Uterus (tissue), 4 donors: ENCODE data around the gene ZBTB46. TPM values are rescaled to one million over a fixed set of nuclear protein-coding genes. Genes with fewer than 3 reads are reported as not detected.

ENCODE experiments used
- DNase-seq, 2 donors: peaks; one replicate each; pipeline ENCODE4 v3.0.0-alpha.2; 2019 to 2020
- H3K27ac ChIP-seq, 2 donors: fragments of 200-600 bp; sonication (generic); 1 replicate in 1 of 2; 2 replicates in 1 of 2; pipeline ENCODE4 v1.5.1; 2016 to 2018
- H3K27me3 ChIP-seq, 2 donors: fragments of 200-600 bp; sonication (generic); one replicate each; pipeline ENCODE4 v1.5.1; 2018 to 2019; ENCODE audit warnings: control low read depth in 1 of 2
- H3K36me3 ChIP-seq, 2 donors: fragments of 200-600 bp; sonication (generic); one replicate each; pipeline ENCODE4 v1.5.1; 2019; ENCODE audit warnings: control low read depth in 1 of 2
- H3K4me1 ChIP-seq, 2 donors: fragments of 200-600 bp; sonication (generic); one replicate each; pipeline ENCODE4 v1.5.1; 2018 to 2019; ENCODE audit warnings: control low read depth in 1 of 2
- H3K4me3 ChIP-seq, 2 donors: fragments of 200-600 bp; sonication (generic); 1 replicate in 1 of 2; 2 replicates in 1 of 2; pipeline ENCODE4 v1.5.1; 2018 to 2019; ENCODE audit warnings: mild to moderate bottlenecking in 1 of 2
- H3K9me3 ChIP-seq, 2 donors: fragments of 200-600 bp; sonication (generic); one replicate each; pipeline ENCODE4 v1.5.1; 2019; ENCODE audit warnings: control low read depth in 1 of 2
- CTCF ChIP-seq, 4 experiments: fragments of 200-600 bp in 2 of 4; fragments of 450-650 bp in 2 of 4; sonication (generic) in 2 of 4; IDR thresholded peaks; one replicate each; pipeline ENCODE4 v1.5.1; 2016 to 2019; ENCODE audit warnings: antibody characterized with exemption in 4 of 4, mild to moderate bottlenecking in 2 of 4, moderate library complexity in 1 of 4
- POLR2A ChIP-seq, 2 donors: fragments of 450-650 bp; IDR thresholded peaks; one replicate each; pipeline ENCODE4 v1.6.1; 2016; ENCODE audit warnings: antibody characterized with exemption in 2 of 2, mild to moderate bottlenecking in 1 of 2, moderate library complexity in 1 of 2
- intact Hi-C: fragments of 100-400 bp; cut with DNase I; formaldehyde crosslinking; loops from one replicate; pipeline ENCODE4 v1.15.1; 2023; ENCODE audit warnings: low total_unique reads
- total RNA-seq, 4 donors: library from RNA; depleted of rRNA in 3 of 4; stranded (reverse); fragments of >200 nt in 3 of 4; gene quantifications; one replicate each; pipeline versions ENCODE4 v1.1.0 to v1.2.4, GENCODE V29; 2014 to 2023
- donor health status: DM: yes; HTN: yes; CAD: no.

The ZBTB46 gene
- total RNA-seq, 4 donors from 2014 or later, result 5.0 to 62.8 (median 38.8) TPM

GRCh38 chr20:63840405-63840828 is 9.4 kb upstream of the ZBTB46 start:
- Histone ChIP-seq H3K4me3 (no peak overlapping the region), H3K27ac (no peak overlapping the region), H3K27me3 (no peaks in the 10 kb centered on the region), H3K36me3 (no peaks in the 10 kb centered on the region), H3K9me3 (no peaks in the 10 kb centered on the region), H3K4me1 (peaks cover 0 to 1% of the 10 kb centered on the region in 2 donors)
- TF ChIP-seq CTCF (IDR thresholded peaks at IDR 0.05) (no peak), POLR2A (IDR thresholded peaks at IDR 0.05) (no peak)
- intact Hi-C loops, result no loop called here
- DNase-seq, result no peak

GRCh38 chr20:63839620-63840019 is 8.6 kb upstream of the ZBTB46 start:
- H3K4me1 ChIP-seq, result peaks cover 0 to 6% of the 10 kb centered on the region in 2 donors
- H3K27me3 ChIP-seq, result no peaks in the 10 kb centered on the region
- intact Hi-C loops, result no loop called here
- no peaks in the 10 kb centered on the region for H3K36me3 ChIP-seq
- no peak for DNase-seq
- H3K4me3 ChIP-seq, result no peak overlapping the region
- H3K9me3 ChIP-seq, result no peaks in the 10 kb centered on the region
- TF ChIP-seq CTCF (IDR thresholded peaks at IDR 0.05) (no peak), POLR2A (IDR thresholded peaks at IDR 0.05) (no peak)
- no peak overlapping the region for H3K27ac ChIP-seq

GRCh38 chr20:63837479-63837878 is 6.4 kb upstream of the ZBTB46 start:
- no peaks in the 10 kb centered on the region for H3K27me3 ChIP-seq
- H3K36me3 ChIP-seq, result no peaks in the 10 kb centered on the region
- no peak overlapping the region for H3K4me3 ChIP-seq
- TF ChIP-seq CTCF (IDR thresholded peaks at IDR 0.05), result no peak
- no peak for TF ChIP-seq POLR2A (IDR thresholded peaks at IDR 0.05)
- intact Hi-C loops, result no loop called here
- no peaks in the 10 kb centered on the region for H3K9me3 ChIP-seq
- H3K4me1 ChIP-seq, result peaks cover 0 to 20% of the 10 kb centered on the region in 2 donors
- DNase-seq, result no peak
- no peak overlapping the region for H3K27ac ChIP-seq

GRCh38 chr20:63836458-63837344 is 5.6 kb upstream of the ZBTB46 start:
- Histone ChIP-seq H3K36me3 (no peaks in the 10 kb centered on the region), H3K9me3 (no peaks in the 10 kb centered on the region), H3K4me1 (peaks cover 0 to 24% of the 10 kb centered on the region in 2 donors), H3K27me3 (no peaks in the 10 kb centered on the region), H3K27ac (peak overlapping the region in 1 of 2 donors; percentile 13), H3K4me3 (no peak overlapping the region)
- intact Hi-C loops, result no loop called here
- no peak for TF ChIP-seq POLR2A (IDR thresholded peaks at IDR 0.05)
- no peak for TF ChIP-seq CTCF (IDR thresholded peaks at IDR 0.05)
- DNase-seq, result no peak
